ENCODE data around the gene SLC2A6. TPM values are rescaled to one million over a fixed set of nuclear protein-coding genes. Genes with fewer than 3 reads are reported as not detected.

SLC2A6 gene
- total RNA-seq, 1 donor from 2014 or later: 0.92 TPM

DNA sequence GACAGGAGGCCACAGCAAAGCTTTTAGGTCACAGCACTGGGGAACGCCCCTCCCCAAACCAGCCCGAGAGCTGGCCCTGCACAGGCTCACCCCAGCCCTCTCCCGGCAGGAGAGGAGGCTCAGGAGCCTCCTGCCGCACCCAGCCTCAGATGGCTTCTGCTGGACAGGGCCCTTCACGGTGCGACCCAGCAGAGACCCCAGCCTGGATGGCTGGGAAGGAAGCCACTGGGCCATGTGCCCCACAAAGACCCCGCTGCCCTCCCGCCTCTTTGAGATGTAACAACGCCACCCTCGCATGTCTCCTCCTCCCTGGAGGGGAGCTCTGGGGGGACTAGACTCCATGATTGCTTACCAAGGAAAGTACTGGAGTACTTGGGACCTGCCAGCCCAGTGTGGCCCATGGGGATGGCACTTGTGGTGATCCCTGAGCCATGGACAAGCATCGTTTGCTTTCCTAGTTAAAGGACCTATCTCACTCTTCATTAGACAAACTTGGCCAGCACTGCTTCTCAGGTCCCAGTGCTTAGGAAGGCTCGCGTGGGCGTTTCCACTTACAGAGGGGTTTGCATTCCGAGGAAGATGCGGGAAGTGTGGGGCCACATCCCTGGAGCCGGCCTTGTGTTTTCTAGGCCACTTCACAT, 36.8 kb upstream of the SLC2A6 start:
- no peak for DNase-seq

DNA sequence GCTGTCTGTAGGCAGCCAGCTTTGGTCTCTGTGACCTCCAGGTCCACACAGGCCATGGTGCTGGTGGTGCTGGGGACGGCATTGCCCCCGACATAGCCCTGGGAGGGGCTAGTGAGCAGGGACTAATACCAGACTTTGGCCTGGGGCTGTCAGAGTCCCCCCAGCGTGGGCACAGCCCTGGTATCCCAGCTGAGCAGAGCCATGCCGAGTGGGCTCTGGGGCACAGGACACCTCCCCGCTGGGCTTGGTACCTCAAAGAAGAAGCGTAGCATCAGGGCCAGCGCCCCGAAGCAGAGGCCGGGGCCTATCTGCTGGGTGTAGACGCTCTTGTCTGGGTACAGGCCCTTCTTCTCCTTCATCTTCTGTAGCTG, 36.3 kb upstream of the SLC2A6 start:
- no peak for DNase-seq

DNA sequence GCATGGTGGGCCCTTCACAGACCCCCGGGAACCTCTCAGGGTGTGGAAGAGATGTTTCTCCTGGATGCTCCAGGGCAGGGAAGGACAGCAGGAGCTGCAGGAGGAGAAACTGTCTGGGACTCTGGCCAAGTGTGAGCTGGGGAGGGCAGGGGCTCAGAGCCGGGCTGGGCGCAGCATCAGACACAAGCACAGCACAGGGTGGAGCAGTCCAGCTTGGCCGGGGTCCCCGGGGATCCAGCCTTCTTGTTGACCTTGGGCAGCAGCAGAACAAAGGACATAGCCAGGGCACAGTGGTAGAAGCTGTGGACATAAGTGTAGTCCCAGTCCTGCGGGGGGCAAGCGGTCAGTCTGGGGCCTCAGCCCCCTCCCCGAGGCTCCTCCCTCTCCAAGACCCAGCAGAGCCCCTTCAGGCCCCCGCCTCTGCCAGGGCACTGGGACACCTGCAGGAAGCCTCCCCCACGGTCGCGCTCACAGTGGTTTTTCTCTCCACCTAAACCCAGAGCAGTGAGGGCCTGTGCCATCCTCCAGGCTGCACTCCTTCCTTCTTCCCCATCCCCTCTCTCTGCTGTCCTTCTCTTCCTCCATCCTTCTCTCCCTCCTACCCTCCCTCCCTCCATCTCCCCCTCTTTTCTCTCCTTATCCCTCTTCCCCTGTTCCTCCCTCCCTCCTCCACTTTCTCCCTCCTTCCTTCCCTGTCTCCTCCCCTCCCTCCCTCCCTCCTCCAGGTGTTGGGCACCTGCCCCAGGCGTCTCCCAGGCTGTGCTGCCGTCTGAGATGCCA, 35.8 kb upstream of the SLC2A6 start:
- peak; percentile 89 for DNase-seq

DNA sequence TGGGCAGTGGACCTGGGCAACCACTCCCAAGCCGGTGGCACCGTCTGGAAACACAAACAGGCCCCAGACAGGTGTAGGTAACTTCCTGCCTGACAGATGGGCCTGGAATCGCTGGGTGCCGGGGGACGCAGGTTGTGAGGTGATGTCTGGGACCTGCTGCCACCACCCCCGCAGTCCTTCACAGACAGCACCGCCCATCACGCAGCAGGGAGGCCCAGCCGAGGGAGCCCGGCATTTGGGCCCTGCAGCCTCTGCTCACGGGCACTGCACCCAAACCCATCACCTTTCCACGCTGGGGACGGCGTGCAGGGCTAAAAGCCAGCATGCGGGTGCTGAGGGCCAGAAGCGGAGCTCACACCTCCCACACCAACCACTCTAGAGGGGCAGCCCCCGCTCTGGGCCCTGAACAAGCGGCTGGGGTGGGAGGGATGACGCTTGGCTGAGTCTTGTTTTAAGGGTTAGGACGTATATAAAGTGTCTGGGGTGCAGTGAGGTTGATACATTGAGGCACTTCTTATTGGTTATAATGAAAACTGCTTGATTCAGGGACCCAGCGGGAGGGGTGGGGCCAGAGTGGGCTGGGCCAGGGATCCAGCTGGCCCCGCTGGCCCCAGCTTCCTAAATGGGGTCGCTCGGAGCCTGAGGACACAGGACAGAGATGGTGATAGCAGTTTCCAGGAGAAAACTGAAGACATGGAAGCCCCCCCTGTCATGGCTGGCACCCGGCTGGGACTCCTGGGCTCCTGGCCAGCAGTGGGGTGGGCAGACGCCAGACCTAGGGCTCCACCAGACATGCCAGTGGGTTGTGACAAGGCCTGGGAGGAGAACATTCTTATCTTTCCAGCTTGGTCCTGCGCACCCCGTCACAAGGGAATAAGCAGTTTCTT, 34.6 kb upstream of the SLC2A6 start:
- peak; percentile 70 for DNase-seq

DNA sequence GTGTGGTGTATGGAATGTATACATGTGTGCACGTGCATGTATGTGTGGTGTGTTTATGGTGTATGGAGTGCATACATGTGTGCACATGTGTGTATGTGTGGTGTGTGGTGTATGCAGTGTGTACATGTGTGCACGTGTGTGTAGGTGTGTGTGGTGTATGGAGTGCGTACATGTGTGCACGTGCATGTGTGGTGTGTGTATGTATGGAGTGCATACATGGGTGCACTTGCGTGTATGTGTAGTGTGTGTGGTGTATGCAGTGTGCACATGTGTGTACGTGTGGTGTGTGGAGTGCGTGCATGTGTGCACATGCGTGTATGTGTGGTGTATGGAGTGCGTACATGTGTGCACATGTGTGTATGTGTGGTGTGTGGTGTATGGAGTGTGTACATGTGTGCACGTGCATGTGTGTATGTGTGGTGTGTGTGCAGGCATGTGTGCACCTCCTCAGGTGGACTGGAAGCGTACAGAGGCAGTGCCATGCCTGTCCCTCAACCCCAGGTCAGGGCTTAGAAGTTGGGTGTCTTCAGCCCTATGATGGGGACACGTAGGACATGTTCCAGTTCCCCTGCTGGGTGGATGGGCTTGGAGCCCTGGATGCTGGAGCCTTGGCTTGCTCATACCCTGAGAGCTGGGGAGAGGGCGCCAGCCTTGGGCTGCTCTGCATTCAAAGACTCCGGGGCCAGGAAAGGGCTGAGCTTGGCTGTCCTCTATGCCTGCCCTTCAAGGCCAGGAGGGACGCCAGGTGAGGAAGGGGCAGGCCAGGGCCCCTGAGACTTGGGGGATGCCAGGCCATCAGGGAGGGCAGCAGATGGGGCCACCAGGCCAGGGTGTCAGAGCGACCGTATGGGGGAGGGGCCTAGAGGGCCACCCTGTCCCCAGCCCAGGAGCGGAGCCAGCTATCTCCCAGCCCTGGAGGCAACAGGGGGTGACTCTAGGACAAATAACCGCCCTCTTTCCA, 33.6 kb upstream of the SLC2A6 start:
- DNase-seq: peak; percentile 18

GRCh38 chr9:133511607-133512006, 32.7 kb upstream of the SLC2A6 start:
- no peak for DNase-seq

DNA sequence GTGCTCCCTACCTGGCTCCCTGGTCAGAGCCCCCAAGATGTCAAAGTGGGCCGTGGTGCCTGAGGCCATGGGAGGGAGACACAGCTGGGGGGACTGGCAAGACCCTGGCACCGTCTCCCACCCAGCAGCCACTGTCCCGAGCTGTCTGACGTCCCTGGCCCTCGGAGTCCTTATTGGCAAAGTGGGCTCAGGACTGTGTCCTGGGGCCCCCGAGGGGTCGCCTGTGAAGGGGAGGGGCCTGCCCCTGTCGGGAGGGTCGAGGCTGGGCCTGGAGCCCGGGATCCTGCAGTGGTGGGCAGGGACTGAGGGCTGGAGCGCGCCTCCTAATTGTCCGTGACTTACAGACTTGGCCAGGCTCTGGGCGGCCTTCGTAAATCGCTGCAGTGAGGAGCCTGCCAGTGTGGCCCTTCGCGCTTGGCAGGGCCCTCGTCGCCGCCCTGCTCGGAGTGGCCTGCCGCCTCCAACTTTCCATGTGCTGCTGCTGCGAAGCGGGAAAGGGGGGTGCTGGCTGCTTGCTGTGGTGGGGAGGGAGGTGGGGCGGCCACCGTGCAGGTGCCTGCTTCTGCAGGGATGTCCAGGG, 32.1 kb upstream of the SLC2A6 start:
- peak; percentile 67 for DNase-seq

DNA sequence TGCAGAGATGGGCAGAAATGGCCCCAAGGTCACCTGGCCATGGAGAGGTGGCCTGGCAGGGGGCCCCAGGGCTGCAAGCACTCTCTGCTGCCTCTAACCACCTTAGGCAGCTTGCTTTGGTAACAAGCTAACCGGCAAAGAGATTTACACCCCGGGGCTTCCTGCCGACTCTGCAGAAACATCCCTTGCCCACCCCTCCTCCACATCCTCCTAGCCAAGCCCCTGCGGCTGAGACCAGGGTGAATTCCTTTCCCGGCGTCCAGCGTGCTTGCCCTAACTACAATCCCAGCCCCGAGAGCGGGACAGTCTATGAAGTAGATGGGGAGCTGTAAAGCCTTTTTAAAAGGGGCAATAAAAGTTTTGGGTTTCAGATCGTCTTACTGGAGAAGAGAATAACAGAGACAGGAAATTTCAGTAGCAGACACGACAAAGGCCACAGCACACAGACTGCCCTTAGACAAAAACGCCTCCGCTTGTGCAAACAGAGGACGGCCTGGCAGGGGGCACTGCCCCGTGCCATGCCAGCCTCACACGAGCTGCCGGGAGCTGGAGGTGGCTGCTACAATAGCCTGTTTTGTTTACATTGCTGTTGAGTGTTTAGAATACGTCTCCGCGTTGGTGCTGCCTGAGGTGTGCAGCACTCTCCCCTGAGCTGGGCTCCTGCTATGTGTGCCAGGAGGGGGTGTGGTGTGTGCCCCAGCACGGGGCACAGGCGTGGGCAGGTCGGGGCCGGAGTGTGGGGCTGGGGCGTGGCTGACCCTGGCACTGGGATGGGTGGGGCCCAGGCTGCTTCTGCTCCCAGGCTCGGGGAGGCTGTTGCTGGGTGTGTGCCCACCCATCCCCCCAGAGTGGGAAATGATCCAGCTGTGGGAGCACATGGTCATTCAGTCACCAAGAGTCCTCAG, 30.5 kb upstream of the SLC2A6 start:
- peak; percentile 66 for DNase-seq

DNA sequence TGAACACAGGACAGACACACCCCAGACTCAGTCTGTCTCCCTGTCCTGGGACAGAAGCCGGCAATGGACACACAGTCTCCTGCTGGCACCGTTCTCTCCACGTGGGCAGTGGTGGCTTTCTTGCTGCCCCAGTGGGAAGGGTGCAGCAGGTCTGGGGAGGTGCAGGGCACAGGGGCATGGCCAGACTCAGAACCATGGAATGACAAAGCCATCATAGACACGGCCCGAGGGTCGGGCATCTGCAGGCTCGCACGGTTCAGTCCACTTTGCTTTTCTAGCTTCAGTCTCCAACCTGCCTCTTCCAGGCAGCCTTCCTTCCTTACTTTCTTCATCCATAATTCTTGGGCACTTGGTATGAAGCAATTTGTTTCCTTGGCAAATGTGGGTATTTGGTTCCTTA, 29.1 kb upstream of the SLC2A6 start:
- DNase-seq: no peak

GRCh38 chr9:133507246-133507965, 28.5 kb upstream of the SLC2A6 start:
- no peak for DNase-seq

DNA sequence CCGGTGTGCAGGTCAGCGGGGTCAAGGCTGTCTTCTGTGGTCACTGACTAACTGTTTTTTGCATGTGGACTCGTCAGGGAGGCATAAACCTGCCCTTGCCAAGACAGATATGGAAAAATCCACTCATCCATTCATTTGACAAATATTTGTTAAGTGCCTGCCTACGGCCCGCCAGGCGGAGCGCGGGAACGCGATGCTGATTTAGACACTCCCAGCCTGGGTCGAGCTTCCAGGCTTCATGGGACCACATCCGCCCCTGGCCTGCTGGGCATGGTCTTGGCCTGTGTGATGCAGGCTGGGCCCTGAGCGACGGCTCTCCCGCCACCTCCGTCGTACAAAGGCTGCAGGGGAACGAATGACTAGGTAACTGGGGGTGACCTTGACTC, 27.7 kb upstream of the SLC2A6 start:
- DNase-seq: peak; percentile 48

DNA sequence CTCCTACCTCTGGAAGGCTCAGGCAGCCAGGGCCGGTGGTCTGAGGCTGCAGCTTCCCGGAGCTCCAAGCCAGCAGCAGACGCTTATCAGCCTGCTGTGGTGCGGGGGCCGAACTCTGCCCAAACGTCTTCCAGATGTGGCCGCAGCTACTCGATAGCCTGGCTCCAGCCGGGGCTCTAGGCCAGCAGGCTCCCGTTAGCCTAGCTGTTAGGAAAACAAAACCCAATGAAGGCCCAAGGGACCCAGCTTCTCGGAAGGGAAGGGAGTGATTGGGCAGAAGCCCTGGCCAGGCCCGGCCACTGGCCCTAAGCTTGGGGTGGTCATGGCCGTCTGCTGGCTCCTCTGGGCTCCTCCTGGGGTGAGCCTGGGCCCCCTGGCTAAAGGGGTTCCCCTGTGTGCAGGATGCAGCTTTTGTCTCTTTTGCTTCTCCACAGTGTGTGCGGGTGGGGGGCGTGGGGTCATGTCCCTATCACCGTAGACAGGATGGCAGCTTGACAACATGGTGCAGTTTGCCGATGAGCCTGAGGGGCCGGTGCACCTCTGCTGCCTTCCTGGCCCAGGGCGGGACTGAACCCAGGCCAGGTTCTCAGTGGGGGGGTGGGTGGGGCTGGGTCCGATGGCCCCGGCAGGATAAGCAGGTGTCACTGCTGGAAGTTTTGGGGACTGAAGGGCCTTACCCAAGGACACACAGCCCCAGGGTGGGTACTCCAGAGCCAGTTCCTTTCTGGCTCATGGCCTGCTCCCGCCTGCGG, 27.2 kb upstream of the SLC2A6 start:
- peak; percentile 54 for DNase-seq

- peak; percentile 25 for DNase-seq
Measured at GRCh38 chr9:133505186-133505830, 26.4 kb upstream of the SLC2A6 start.

- DNase-seq: no peak
Measured at GRCh38 chr9:133502112-133502511, 23.2 kb upstream of the SLC2A6 start.

GRCh38 chr9:133499892-133500270, 21.0 kb upstream of the SLC2A6 start:
- no peak for DNase-seq

DNA sequence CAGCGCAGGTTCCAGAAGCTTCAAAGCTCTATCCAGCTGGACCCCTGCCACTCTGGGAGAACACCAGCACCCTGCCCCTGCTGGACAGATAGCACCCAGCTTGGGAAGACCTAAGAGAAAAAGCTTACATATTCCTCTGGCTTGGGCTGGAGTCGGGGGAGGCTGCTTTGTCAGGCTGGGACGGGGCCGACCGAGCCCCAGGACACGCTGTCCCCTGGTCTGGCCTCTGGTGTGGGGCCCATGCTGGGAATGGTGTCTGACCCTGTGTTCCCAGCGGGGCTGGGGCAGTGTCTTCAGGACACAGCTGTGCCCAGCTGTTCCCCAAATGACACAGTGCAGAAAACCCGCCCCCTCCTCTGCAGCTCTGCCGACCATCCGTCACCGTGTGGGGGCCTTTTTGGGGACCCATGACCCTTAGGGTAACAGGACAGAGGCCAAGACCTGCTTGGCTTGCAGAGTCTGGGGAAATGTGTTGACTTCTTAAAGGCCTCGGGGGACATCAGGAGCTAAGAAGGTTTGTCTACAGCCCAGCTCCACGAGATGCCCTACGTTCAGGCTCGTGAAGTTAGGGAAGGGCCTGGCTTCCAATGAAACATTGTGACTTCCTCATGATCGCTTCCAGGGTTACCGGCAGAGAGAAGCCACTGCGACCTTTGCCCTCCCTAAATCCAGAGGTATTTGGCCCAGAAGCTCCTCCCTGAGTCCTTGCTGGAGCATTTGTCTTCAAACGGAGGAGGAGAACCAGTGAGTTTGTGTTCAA, 20.4 kb upstream of the SLC2A6 start:
- DNase-seq: peak; percentile 52
